Neural progenitor cell (in vitro differentiated cells): ENCODE measurements around the gene MPP2. TPM values are rescaled to one million over a fixed set of nuclear protein-coding genes. Genes with fewer than 3 reads are reported as not detected.
"Not testable (repeated sequence)": the region's sequence is repeated elsewhere in the genome, so short reads cannot be mapped to it uniquely, and the experiment has no call there.

ENCODE experiments used
- DNase-seq: peaks from one replicate; pipeline ENCODE4 v3.0.0-alpha.2; 2016; ENCODE audit warnings: low spot score
- H2AFZ ChIP-seq: fragments of 200-600 bp; sonication (generic); replicated peaks from 2 replicates; pipeline ENCODE4 v1.6.1; 2016; ENCODE audit warnings: antibody characterized with exemption
- H3F3A ChIP-seq: fragments of 200-600 bp; sonication (generic); 2 replicates; pipeline ENCODE4 v1.6.1; 2016; ENCODE audit warnings: antibody characterized with exemption, low read depth
- H3K27ac ChIP-seq: fragments of 200-600 bp; sonication (generic); 2 replicates; pipeline ENCODE4 v1.5.1; 2016; ENCODE audit warnings: mild to moderate bottlenecking
- H3K27me3 ChIP-seq: fragments of 200-600 bp; sonication (generic); 2 replicates; pipeline ENCODE4 v1.6.1; 2016; ENCODE audit warnings: mild to moderate bottlenecking, moderate library complexity
- H3K36me3 ChIP-seq: fragments of 200-600 bp; sonication (generic); 2 replicates; pipeline ENCODE4 v1.5.1; 2016
- H3K4me1 ChIP-seq: fragments of 200-600 bp; sonication (generic); 2 replicates; pipeline ENCODE4 v1.6.1; 2016; ENCODE audit warnings: mixed run types
- H3K4me2 ChIP-seq: fragments of 200-600 bp; sonication (generic); 2 replicates; pipeline ENCODE4 v1.6.1; 2016
- H3K4me3 ChIP-seq: fragments of 200-600 bp; sonication (generic); 2 replicates; pipeline ENCODE4 v1.5.1; 2016
- H3K79me2 ChIP-seq: fragments of 200-600 bp; sonication (generic); 2 replicates; pipeline ENCODE4 v1.6.1; 2016; ENCODE audit warnings: low read depth
- H3K9ac ChIP-seq: fragments of 200-600 bp; sonication (generic); 2 replicates; pipeline ENCODE4 v1.6.1; 2016
- H3K9me3 ChIP-seq: fragments of 200-600 bp; sonication (generic); 2 replicates; pipeline ENCODE4 v1.5.1; 2016; ENCODE audit warnings: low read depth
- H4K20me1 ChIP-seq: fragments of 200-600 bp; sonication (generic); 2 replicates; pipeline ENCODE4 v1.6.1; 2016; ENCODE audit warnings: low read depth
- H3K27ac Mint-ChIP-seq: 3 replicates; pipeline ENCODE4 v1.8.0; 2021; ENCODE audit warnings: mixed read lengths
- H3K27me3 Mint-ChIP-seq: 2 replicates; pipeline ENCODE4 v1.8.0; 2022; ENCODE audit warnings: low read depth, mild to moderate bottlenecking, inconsistent platforms, moderate library complexity, mixed read lengths; ENCODE audit not compliant: insufficient read depth
- H3K36me3 Mint-ChIP-seq: 3 replicates; pipeline ENCODE4 v1.8.0; 2021; ENCODE audit warnings: mixed read lengths
- H3K4me1 Mint-ChIP-seq: 3 replicates; pipeline ENCODE4 v1.8.0; 2021; ENCODE audit warnings: mixed read lengths
- H3K4me3 Mint-ChIP-seq: 3 replicates; pipeline ENCODE4 v1.8.0; 2021; ENCODE audit warnings: mild to moderate bottlenecking, moderate library complexity, mixed read lengths
- H3K9me3 Mint-ChIP-seq: 3 replicates; pipeline ENCODE4 v1.8.0; 2020; ENCODE audit warnings: mixed read lengths
- EZH2 ChIP-seq: fragments of 200-600 bp; sonication (generic); IDR thresholded peaks from 2 replicates; pipeline ENCODE4 v1.6.1; 2017; ENCODE audit warnings: antibody characterized with exemption, mild to moderate bottlenecking, moderate library complexity
- EZH2phosphoT487 ChIP-seq: fragments of 200-600 bp; sonication (generic); IDR thresholded peaks from 2 replicates; pipeline ENCODE4 v1.6.1; 2017; ENCODE audit warnings: antibody characterized with exemption
- total RNA-seq: library from RNA; depleted of rRNA; stranded (reverse); fragments of >200 nt; gene quantifications from 2 replicates; pipeline ENCODE4 v1.2.3, GENCODE V29; 2015; ENCODE audit warnings: low replicate concordance
- TF ChIP-seq, protein P1 (sequence below): fragments of 200-600 bp; sonication (generic); IDR thresholded peaks from 2 replicates; pipeline ENCODE4 v1.5.1; 2017; ENCODE audit warnings: antibody characterized with exemption, mild to moderate bottlenecking

The MPP2 gene
- total RNA-seq, 1 donor from 2014 or later: 7.8 TPM

DNA sequence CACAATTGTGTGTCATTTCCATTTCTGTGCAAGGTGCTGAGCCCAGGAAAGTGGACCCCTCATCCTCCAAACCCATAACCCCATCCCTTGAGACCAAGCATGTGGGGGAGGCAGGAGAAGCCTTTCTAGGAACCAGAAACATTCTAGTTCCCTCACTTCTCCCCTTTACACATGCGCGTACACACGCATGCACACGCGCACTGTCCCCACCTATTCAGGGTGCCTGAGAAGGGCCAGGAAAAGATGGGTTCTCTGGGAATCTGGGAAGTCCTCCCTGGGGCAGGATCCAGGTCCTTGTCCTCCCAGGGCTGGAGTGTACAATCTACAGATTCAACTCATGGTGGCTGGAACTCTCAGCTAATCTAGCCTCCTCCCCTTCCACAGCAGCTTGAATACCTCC lies 32.5 kb upstream of the MPP2 start:
- Histone ChIP-seq H3K27ac (no peak overlapping the region), H3K4me2 (no peak overlapping the region), H3K9ac (no peak overlapping the region), H2AFZ (no peak overlapping the region), H3F3A (no peaks in the 10 kb centered on the region), H4K20me1 (no peaks in the 10 kb centered on the region), H3K9me3 (no peaks in the 10 kb centered on the region), H3K36me3 (no peaks in the 10 kb centered on the region), H3K4me1 (peaks cover 9% of the 10 kb centered on the region), H3K27me3 (peaks cover 39% of the 10 kb centered on the region), H3K4me3 (no peak overlapping the region), H3K79me2 (no peaks in the 10 kb centered on the region)
- TF ChIP-seq EZH2phosphoT487 (no peak), EZH2 (no peak)
- TF ChIP-seq, protein P1, sequence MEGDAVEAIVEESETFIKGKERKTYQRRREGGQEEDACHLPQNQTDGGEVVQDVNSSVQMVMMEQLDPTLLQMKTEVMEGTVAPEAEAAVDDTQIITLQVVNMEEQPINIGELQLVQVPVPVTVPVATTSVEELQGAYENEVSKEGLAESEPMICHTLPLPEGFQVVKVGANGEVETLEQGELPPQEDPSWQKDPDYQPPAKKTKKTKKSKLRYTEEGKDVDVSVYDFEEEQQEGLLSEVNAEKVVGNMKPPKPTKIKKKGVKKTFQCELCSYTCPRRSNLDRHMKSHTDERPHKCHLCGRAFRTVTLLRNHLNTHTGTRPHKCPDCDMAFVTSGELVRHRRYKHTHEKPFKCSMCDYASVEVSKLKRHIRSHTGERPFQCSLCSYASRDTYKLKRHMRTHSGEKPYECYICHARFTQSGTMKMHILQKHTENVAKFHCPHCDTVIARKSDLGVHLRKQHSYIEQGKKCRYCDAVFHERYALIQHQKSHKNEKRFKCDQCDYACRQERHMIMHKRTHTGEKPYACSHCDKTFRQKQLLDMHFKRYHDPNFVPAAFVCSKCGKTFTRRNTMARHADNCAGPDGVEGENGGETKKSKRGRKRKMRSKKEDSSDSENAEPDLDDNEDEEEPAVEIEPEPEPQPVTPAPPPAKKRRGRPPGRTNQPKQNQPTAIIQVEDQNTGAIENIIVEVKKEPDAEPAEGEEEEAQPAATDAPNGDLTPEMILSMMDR: no peak
- no peak for DNase-seq
- Mint-ChIP-seq H3K27me3 (peaks cover 9% of the 10 kb centered on the region), H3K36me3 (peaks cover 2% of the 10 kb centered on the region), H3K4me1 (peaks cover 26% of the 10 kb centered on the region), H3K27ac (no peak overlapping the region), H3K9me3 (no peaks in the 10 kb centered on the region), H3K4me3 (no peak overlapping the region)

DNA sequence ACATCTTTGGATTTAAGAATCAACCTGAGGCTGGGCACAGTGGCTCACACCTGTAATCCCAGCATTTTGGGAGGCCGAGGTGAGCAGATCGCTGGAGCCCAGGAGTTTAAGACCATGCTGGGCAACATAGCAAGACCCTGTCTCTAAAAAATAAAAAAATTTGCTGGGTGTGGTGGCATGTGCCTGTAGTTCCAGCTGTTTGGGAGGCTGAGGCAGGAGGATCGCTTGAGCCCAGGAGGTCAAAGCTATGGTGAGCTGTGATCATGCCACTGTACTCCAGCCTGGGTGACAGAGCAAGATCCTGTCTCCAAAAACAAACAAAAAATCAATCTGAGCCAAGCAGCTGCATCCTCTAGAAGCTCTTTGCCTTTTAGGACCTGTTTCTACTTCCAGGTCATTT lies 32.1 kb upstream of the MPP2 start:
- H3K4me3 Mint-ChIP-seq, H3K9me3 ChIP-seq, H3K4me3 ChIP-seq: not testable (repeated sequence)

DNA sequence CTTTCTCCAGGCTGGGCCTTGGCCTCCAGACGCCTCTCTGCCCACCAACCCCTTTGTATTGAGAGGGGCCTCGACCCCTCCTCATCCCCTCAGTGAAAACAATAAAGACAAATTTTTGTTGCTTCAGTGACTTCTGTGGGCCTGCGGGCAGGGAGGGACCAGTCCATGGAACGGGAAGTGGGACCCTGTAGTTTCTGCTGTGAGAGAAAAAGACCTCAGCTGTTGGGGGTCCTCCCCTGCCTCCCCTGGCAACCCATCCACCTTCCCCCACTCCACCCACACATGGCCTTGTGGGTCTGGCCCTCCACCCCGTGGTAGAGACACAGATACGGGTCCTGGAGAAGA lies 31.5 kb upstream of the MPP2 start:
- DNase-seq: peak; percentile 38
- H3K4me1 ChIP-seq: peaks cover 9% of the 10 kb centered on the region
- TF ChIP-seq, protein P1: no peak
- TF ChIP-seq EZH2 (no peak), EZH2phosphoT487 (no peak)
- no peak overlapping the region for H3K4me3 ChIP-seq
- no peak overlapping the region for H2AFZ ChIP-seq
- H3K79me2 ChIP-seq: no peaks in the 10 kb centered on the region
- Mint-ChIP-seq H3K4me1 (peaks cover 29% of the 10 kb centered on the region), H3K4me3 (peak overlapping the region; percentile 58), H3K27me3 (peaks cover 9% of the 10 kb centered on the region), H3K27ac (no peak overlapping the region), H3K36me3 (peaks cover 2% of the 10 kb centered on the region), H3K9me3 (no peaks in the 10 kb centered on the region)
- no peak overlapping the region for H3K9ac ChIP-seq
- H3K9me3 ChIP-seq: no peaks in the 10 kb centered on the region
- no peak overlapping the region for H3K4me2 ChIP-seq
- no peaks in the 10 kb centered on the region for H4K20me1 ChIP-seq
- peaks cover 39% of the 10 kb centered on the region for H3K27me3 ChIP-seq
- H3K27ac ChIP-seq: no peak overlapping the region
- no peaks in the 10 kb centered on the region for H3K36me3 ChIP-seq
- H3F3A ChIP-seq: no peaks in the 10 kb centered on the region

More for the DNA sequence above, 32.1 kb upstream of the MPP2 start:
- not testable (repeated sequence) for H2AFZ ChIP-seq, H3K79me2 ChIP-seq, H3K9me3 Mint-ChIP-seq, H3F3A ChIP-seq, H3K9ac ChIP-seq, H3K4me2 ChIP-seq, H4K20me1 ChIP-seq, H3K27me3 Mint-ChIP-seq, H3K27ac ChIP-seq, DNase-seq, H3K27ac Mint-ChIP-seq, H3K36me3 ChIP-seq, H3K36me3 Mint-ChIP-seq, H3K4me1 ChIP-seq
- H3K4me1 Mint-ChIP-seq: peaks cover 30% of the 10 kb centered on the region
- peaks cover 39% of the 10 kb centered on the region for H3K27me3 ChIP-seq

DNA sequence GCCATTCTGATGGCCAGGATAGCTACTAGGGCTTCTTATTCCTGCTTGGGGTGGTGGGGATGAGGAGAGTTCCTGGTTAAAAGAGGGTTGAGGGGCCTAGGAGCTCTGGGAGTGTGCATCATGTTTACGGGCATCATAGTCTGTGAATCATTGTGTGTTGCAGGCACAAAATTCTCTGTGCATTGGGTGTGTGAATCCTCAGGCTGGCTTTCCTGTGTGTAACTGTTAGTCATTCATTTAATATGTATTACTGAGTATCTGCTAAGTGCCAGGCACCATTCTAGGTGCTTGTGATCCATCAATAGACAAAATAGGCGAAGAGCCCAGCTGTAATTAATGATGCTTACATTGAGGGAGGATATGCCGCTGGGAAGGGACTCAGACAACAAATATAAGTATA lies 29.1 kb upstream of the MPP2 start:
- Histone ChIP-seq H3K36me3 (no peaks in the 10 kb centered on the region), H3K79me2 (no peaks in the 10 kb centered on the region), H2AFZ (no peak overlapping the region), H3F3A (no peaks in the 10 kb centered on the region), H3K4me3 (no peak overlapping the region), H3K9ac (no peak overlapping the region), H3K4me1 (peaks cover 9% of the 10 kb centered on the region), H4K20me1 (no peaks in the 10 kb centered on the region), H3K27ac (no peak overlapping the region), H3K27me3 (peaks cover 39% of the 10 kb centered on the region), H3K9me3 (no peaks in the 10 kb centered on the region), H3K4me2 (no peak overlapping the region)
- Mint-ChIP-seq H3K27ac (peak overlapping the region; percentile 37), H3K4me1 (peaks cover 27% of the 10 kb centered on the region), H3K9me3 (no peaks in the 10 kb centered on the region), H3K27me3 (peaks cover 7% of the 10 kb centered on the region), H3K4me3 (no peak overlapping the region), H3K36me3 (peaks cover 2% of the 10 kb centered on the region)
- DNase-seq: no peak
- no peak for TF ChIP-seq EZH2
